ENCODE results near the gene KRTAP1-3.
"Not testable (repeated sequence)": the region's sequence is repeated elsewhere in the genome, so short reads cannot be mapped to it uniquely, and the experiment has no call there.

The KRTAP1-3 gene

DNA sequence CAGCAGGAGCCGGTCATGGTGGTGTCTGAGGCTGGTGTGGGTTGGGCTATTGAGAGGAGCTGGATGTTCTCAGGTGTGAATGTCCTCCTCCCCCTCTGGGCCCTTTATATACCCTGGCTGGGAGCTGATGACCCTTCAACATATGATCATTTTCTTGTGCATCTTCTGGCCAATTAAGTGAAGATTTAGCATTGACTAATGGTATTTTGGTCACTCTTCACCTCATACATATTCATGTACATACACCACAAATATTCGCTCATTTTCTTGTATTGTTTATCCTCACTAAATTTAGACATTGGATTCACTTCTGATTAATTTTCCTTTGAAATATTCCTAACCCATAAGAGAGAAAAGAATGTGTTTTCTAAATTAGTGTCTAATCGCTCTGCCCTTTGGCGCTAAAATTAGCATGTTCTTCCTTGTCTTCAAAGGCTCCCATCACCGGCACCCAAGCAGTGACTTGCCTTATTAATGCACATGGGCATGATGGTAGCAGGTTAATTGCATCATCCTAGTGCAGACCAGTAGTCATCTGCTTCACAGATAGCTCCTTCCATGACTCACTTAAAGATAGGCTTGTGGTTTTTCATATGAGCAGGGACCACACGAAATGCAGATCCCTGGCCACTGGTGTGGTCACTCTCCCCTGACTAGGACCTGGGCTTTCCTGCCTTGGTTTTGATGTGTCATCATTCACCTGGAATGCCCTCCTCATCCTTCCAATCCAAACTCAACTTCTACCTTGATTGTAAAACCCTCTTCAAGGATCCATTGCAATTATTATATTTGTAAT lies 31.4 kb upstream of the KRTAP1-3 start, which contains the start of gene KRTAP2-4:
Gene KRTAP2-4 (minus strand): TSS at position 51 of the 796 bp plus-strand sequence. CDS start 34 bp downstream, at position 17.
- Histone ChIP-seq H3K4me1 (ENCODE audit: low read length) (no peaks in the 10 kb centered on the region), H3K27me3 (ENCODE audit: low read depth, low read length) (peaks cover 15% of the 10 kb centered on the region), H3K4me2 (ENCODE audit: low read length) (no peak within 1 kb of the TSS), H4K20me1 (ENCODE audit: insufficient read depth, low read length) (no peaks in the 10 kb centered on the region), H3K9me3 (ENCODE audit: insufficient read depth, low read length) (no peaks in the 10 kb centered on the region), H2AFZ (ENCODE audit: low read depth, low read length) (no peak within 1 kb of the TSS), H3K36me3 (replicated peaks; ENCODE audit: low read depth, low read length) (no peaks in the 10 kb centered on the region), H3K79me2 (ENCODE audit: low read length) (no peaks in the 10 kb centered on the region), H3K4me3 (ENCODE audit: low read length) (no peak within 1 kb of the TSS), H3K27ac (ENCODE audit: low read length) (no peak within 1 kb of the TSS), H3K9ac (ENCODE audit: low read length) (no peak within 1 kb of the TSS)
- TF ChIP-seq, protein P1, sequence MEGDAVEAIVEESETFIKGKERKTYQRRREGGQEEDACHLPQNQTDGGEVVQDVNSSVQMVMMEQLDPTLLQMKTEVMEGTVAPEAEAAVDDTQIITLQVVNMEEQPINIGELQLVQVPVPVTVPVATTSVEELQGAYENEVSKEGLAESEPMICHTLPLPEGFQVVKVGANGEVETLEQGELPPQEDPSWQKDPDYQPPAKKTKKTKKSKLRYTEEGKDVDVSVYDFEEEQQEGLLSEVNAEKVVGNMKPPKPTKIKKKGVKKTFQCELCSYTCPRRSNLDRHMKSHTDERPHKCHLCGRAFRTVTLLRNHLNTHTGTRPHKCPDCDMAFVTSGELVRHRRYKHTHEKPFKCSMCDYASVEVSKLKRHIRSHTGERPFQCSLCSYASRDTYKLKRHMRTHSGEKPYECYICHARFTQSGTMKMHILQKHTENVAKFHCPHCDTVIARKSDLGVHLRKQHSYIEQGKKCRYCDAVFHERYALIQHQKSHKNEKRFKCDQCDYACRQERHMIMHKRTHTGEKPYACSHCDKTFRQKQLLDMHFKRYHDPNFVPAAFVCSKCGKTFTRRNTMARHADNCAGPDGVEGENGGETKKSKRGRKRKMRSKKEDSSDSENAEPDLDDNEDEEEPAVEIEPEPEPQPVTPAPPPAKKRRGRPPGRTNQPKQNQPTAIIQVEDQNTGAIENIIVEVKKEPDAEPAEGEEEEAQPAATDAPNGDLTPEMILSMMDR (IDR thresholded peaks at IDR 0.05; ENCODE audit: low read depth, low read length), result no peak

DNA sequence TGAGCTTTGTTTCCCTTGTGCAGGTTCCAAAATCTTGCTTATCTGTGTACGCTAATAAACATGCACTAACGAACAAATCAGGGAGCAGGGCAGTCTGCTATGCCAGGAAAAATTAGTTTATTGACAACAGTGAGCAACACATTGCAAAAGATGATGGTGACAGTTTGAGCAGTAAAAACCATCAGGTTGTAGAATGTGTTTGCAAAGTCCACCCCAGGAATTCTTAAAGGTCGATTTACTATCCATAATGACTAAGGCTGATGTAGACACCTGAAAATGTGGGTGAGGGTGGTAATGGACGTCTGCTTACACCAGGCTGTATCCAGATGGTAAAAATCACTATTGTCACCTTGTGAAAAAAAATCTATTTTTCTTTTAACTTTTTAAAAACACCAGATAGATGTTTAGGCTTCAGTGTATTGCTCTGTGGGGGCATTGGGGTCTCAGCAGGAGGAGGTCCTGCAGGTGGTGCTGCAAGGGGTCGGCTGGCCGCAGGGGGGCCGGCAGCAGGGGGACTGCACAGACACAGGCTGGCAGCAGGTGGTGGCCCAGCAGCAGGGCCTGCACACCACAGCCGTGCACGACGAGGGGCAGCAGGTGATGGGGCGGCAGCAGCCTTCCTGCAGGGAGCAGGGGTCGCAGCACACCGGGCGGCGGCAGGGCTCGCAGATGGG lies 30.5 kb upstream of the KRTAP1-3 start:
- H3K79me2 ChIP-seq (ENCODE audit: low read length); H3K4me2 ChIP-seq (ENCODE audit: low read length); H3K36me3 ChIP-seq (replicated peaks; ENCODE audit: low read depth, low read length); H2AFZ ChIP-seq (ENCODE audit: low read depth, low read length); H3K4me1 ChIP-seq (ENCODE audit: low read length); H3K27ac ChIP-seq (ENCODE audit: low read length); H3K4me3 ChIP-seq (ENCODE audit: low read length); H4K20me1 ChIP-seq (ENCODE audit: insufficient read depth, low read length); H3K9me3 ChIP-seq (ENCODE audit: insufficient read depth, low read length); H3K9ac ChIP-seq (ENCODE audit: low read length): not testable (repeated sequence)
- peaks cover 23% of the 10 kb centered on the region for H3K27me3 ChIP-seq (ENCODE audit: low read depth, low read length)

DNA sequence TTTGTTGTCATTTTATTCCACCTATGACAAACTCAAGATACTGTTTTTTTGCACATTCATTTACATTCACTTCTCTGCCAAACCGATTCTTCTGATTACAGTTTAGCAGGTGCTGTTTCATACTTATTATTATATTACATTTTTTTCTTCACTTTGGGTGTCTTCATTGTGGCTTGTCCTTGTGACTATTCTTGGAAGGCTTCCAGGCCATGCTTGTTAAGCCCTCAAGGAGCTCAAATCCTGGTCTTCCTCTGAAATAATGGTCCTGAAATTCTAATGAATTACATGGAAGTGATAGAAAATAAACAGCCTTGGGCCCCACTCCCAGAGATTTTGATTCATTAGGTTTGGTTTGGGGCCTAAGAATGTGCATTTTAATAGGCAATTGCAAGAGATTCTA lies 29.6 kb upstream of the KRTAP1-3 start:
- Histone ChIP-seq H3K79me2 (ENCODE audit: low read length) (no peaks in the 10 kb centered on the region), H3K9ac (ENCODE audit: low read length) (no peak overlapping the region), H3K4me2 (ENCODE audit: low read length) (no peak overlapping the region), H2AFZ (ENCODE audit: low read depth, low read length) (no peak overlapping the region), H3K9me3 (ENCODE audit: insufficient read depth, low read length) (no peaks in the 10 kb centered on the region), H3K27ac (ENCODE audit: low read length) (no peak overlapping the region), H3K4me1 (ENCODE audit: low read length) (no peaks in the 10 kb centered on the region), H3K36me3 (replicated peaks; ENCODE audit: low read depth, low read length) (no peaks in the 10 kb centered on the region), H3K4me3 (ENCODE audit: low read length) (no peak overlapping the region), H3K27me3 (ENCODE audit: low read depth, low read length) (peaks cover 23% of the 10 kb centered on the region), H4K20me1 (ENCODE audit: insufficient read depth, low read length) (no peaks in the 10 kb centered on the region)
- no peak for TF ChIP-seq EZH2phosphoT487 (IDR thresholded peaks at IDR 0.05; ENCODE audit: low read depth)
- TF ChIP-seq, protein P1 (IDR thresholded peaks at IDR 0.05; ENCODE audit: low read depth, low read length), result no peak

DNA sequence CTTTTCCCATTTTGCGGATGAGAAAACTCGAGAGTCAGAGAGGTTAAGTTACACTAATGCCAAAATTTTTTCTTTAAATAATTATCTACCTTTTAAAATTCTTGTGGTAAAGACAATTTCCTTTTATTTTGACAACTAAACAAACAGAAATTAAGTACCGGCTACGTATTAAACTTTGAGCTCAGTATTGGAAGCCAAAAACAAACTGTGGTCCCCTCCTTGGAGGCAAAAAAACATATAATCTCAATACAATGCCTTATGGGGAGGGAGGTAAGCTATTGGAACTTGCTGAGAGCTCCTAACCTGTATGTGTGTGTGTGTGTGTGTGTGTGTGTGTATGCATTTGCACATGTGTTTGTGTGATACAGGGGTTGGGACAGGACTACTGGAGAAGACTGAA lies 28.8 kb upstream of the KRTAP1-3 start:
- no peaks in the 10 kb centered on the region for H3K9me3 ChIP-seq (ENCODE audit: insufficient read depth, low read length)
- TF ChIP-seq EZH2phosphoT487 (IDR thresholded peaks at IDR 0.05; ENCODE audit: low read depth), result no peak
- TF ChIP-seq, protein P1 (IDR thresholded peaks at IDR 0.05; ENCODE audit: low read depth, low read length), result no peak
- no peak overlapping the region for H3K9ac ChIP-seq (ENCODE audit: low read length)
- H4K20me1 ChIP-seq (ENCODE audit: insufficient read depth, low read length), result no peaks in the 10 kb centered on the region
- H3K27me3 ChIP-seq (ENCODE audit: low read depth, low read length), result peaks cover 23% of the 10 kb centered on the region
- no peak overlapping the region for H2AFZ ChIP-seq (ENCODE audit: low read depth, low read length)
- no peak overlapping the region for H3K4me2 ChIP-seq (ENCODE audit: low read length)
- H3K36me3 ChIP-seq (replicated peaks; ENCODE audit: low read depth, low read length), result no peaks in the 10 kb centered on the region
- no peaks in the 10 kb centered on the region for H3K4me1 ChIP-seq (ENCODE audit: low read length)
- H3K79me2 ChIP-seq (ENCODE audit: low read length), result no peaks in the 10 kb centered on the region
- no peak overlapping the region for H3K4me3 ChIP-seq (ENCODE audit: low read length)
- H3K27ac ChIP-seq (ENCODE audit: low read length), result no peak overlapping the region
